Central memory CD4-positive, alpha-beta T cell (primary cell): ENCODE data around the gene KLHL35.
A peak's percentile ranks its signal among the peaks of the same experiment; 100 is the strongest.

Experiments
- DNase-seq: peaks from one replicate; pipeline ENCODE4 v3.0.0; 2022

Gene KLHL35

DNA sequence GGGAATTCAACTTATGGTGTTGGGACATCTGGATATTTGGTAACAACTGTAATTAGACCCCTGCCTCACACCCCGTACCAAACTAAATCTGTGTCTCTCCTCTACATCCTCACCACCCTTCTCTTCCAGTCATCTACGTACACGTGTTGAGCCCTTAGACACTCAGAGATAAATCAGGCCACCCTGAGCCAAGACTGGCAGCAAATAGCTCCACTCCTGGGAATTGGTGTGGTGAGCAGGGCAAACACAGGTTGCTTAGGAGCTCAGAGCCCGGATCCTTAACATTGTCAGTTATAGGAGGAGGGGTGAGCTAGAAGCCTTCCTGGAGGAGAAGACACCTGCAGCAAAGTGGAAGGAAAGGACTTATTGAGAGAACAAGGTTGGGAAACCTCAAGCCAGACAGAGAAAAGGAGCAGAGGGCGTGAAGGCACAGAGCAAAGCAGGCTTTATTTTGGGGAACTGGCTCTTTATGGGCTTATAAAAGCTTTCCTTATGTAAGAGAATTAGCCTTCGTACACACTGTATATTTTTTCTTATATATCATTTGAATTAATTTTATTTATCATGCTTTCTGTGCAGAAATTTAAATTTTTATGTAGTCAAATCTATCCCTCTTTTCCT, 36.9 kb upstream of the KLHL35 start:
- DNase-seq = no peak

DNA sequence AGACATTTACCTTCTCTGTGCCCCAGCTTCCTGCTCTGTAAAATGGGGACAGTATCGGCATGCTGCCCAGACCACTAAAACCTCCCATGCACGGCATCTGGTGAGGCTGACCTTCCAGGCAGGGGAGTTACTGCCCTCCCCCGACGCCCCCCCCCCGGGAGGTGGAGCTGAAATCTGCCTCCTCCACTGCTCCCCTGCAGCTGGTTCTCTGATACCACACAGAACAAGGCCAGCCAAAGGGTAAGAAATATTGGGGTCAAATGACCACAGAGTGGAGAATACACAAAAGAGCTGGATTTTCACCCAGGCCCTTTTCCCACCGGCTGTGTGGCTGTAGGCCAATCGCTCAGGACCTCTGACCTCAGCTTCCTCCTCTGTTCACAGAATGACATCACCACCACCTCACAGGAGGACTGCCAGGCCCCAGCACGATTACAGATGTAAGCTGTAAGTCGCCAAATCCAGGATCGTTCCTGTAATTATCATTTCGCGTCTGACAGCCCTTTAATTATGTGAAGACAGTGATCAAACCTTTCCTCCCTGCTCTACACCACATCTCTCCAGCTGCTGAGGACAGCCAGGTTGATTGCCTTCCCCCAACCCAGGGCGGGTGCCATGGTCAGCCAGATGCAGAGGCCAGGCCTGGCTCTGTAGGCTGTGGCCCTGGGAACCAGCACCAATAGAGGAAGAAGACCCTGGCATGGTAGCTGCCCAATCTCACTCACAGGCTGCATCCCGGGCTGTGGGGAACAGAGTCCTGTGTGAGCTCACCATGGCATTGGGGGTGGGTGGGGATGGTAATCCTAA, 35.7 kb upstream of the KLHL35 start:
- no peak for DNase-seq

- no peak for DNase-seq
Observed at GRCh38 chr11:75467881-75468280, 34.9 kb upstream of the KLHL35 start.

DNA sequence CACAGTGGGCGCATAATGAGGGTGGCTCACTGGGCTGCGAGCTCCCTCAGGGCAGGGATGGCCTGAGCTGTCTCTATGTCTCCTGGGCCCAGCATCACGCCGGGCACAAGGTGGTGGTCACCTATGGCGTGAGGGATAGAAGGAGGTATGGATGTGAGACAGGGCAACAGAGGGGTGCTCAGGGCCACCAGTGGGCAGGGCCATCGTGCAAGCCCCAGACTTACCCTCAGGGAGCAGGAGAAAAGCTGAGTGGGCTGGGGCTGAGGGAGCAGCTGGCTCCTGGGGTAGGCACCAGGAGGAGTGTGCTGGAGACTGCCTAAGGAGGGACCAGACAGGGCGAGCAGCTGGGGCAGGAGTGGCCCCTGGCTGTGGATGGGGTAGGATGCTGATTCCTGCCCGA, 34.3 kb upstream of the KLHL35 start:
- DNase-seq = no peak

GRCh38 chr11:75465701-75466531, 32.9 kb upstream of the KLHL35 start:
- no peak for DNase-seq

DNA sequence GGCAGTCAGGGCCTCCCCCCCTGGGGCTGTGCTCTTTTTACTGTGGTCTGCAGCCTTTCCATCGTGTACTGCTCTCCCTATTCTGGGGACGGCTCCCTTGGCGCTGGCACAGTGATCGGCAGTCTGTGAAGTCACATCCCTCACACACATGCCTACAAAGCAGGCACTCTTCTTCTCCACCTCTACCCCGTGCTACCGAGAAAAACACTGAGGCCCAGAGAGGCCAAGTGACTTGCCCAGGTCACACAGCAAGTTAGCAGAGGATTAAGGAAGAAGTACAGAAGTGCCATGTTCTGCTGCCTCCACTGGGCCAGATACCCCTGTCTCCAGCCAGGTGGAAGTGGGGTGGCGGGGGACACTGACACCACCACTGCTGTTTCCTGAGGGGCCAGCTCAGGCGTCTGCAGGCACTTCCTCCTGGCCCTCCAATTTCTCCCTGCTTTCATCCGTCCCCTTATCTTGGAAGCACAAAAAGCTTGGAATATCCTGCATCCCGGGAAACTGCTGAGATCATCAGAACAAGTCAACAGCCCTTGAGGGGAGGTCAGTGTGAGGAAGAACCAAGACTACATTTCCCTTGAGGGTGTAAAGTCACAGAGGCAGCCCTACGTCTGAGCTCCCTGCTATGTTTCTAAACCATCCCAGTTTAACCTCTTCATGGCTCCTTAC, 30.2 kb upstream of the KLHL35 start:
- DNase-seq = no peak

DNA sequence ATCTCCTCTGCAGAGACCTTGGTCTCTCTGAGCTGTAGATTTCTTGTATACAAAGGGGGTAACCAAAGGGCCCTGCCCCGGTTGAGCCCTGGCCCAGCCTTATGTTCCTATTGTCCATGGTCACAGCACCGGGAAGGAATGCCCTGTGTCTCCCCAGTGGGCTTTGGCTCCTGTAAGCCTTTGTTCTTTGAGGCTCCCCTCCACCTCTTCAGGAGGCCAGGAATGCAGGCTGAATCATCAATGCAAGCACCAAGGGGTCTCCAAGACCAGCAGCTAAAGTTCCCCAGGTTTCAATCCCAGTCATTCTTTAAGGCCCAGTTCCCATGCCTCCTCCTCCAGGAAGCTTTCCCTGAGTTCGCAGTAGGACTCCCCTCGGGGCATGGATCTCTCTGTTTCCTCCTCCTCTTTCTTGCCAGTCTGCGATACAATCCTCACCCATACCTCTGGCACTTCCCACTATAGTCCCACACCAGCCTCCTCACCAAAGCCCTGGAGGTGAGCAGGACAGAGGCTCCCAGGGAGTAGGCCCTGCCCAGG, 29.2 kb upstream of the KLHL35 start:
- DNase-seq = no peak

- DNase-seq = no peak
Observed at GRCh38 chr11:75461151-75461550, 28.1 kb upstream of the KLHL35 start.

GRCh38 chr11:75456596-75457183, 23.7 kb upstream of the KLHL35 start:
- DNase-seq = no peak

DNA sequence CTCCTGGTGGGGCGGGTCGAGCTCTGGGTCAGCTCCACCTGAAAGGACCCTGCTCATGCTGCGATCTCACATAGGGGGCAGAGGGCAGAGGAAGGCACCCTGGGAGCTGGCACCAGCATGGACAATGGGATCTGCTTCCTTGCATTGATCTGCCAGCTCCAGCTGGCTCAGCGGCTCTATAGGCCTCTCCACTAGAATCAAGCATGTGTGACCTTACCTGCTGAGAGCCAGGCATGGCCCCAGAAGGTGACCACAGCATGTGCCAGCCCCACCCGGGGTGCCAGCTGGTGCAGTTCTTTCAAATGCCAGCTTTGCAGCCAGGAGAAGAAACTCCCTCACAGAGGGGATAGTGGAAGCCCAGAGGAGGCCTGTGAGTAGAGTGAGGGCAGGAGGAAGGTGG, 22.0 kb upstream of the KLHL35 start:
- DNase-seq = no peak

DNA sequence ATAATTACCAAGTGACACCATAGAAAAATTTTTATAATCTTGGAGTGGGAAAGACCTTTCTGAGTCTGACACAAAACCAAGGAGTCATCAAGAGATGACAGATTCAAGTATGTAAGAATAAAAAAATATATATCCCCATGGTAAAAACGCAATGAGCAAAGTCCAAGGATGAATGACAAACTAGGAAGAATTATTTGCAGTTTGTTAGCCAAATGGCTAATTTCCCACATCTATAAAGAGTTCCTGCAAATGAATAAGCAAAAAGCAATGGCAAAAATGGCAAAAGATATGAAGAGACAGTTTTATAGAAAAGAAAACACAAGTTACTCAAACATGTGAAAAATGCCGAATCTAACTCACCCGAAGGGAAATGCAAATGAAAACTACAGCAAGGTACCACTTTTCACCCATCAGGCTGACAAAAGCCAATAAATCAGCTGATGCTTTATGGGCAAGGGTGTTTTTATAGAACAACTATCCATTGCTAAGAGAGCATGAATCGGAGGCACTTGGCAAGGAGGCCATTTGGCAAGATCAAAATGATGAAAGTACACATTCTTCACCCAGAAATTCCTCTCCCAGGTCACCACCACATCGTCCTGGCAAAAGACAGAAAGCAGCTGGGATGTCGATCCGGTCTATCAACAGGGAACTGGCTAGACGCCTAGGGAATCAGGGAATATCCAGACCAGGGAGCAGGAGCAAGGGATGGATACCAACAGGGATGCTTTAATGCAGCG, 21.1 kb upstream of the KLHL35 start:
- DNase-seq = no peak

GRCh38 chr11:75450826-75451821, 18.1 kb upstream of the KLHL35 start:
- DNase-seq = no peak

DNA sequence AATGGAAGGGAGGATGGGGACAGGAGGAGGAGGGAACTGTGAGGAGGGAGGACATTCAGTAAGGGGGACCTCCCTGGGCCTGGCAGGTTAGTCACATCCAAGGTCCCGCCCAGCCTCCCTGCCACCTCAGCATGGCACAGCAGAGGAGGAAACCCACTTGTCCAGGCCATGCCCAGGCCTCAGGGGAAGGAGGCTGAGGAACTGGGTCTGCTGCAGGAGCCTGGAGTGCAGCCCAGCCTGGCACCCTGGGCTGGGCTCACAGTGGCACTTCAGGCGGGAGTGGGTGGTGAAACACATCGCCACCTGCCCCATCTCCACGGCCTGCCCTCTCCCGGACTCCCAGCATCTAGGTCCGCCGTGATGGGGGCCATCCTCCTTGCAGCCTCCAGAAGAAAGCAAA, 17.2 kb upstream of the KLHL35 start:
- no peak for DNase-seq

GRCh38 chr11:75449776-75450175, 16.8 kb upstream of the KLHL35 start:
- no peak for DNase-seq

DNA sequence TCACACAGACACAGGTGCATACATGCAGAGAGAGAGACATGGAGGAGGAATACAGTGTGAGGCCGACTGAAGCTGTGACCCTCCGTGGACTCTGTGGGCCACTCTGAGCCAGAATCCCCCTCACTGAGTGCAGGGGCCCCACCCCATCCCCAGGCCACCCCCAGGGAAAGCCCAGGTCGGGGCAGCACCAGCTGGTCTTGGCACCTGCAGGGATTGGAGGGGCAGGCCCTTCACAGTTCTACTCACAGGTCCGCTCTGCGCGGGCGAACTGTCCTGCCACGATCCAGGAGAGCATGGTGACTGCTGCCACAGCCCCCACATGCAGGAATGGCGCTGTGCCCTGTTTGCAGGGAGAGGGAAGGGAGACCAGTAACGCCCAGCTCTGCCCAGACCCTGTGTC, 16.3 kb upstream of the KLHL35 start:
- DNase-seq = no peak

DNA sequence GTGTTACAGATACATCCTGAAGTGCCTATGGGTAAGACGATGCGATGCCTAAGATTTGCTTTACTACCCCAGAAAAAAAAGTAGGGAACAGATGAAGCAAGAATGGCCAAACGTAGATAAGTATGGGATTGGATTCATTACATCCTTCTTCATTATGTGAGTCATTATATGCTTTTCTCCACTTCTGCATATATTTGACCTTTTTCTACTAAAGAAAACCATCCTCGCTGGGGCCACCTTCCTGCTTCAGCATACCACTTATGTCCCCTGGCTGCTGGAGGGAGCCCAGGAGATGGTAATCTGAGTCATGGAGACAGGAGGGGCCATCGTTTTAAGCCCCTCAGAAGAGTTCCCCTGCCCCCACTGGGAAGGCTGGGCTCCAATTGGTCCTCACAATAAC, 14.4 kb upstream of the KLHL35 start:
- no peak for DNase-seq

DNA sequence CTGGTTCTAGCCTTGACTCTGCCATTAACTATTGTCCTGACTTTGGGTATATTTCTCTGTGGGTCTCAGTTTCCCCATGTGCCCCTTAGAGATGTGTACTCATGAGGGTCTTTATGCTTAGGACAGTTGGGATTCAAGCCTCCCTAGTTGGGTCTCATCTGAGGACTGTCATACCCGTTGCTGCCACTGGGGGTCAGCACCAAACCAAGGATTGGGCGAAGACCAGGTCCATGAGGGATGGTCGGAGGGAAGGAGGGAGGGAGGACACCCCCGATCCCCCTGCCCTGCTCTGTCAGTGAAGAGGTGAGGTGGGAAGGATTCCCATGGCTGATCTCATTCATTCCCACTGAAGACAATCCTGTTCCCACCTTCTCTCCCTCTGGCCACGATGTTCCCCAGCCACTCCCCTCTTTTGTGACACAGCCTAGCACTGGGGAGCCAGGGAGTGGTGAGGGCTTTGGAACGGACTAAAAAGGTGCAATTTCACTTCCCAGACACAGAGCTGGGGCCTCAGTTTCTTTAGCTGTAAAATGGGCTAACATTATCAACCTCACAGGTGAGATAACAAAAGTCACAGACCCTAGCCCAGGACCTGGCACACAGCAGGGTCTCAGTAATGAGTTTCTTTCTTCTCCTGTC, 12.4 kb upstream of the KLHL35 start:
- DNase-seq = peak; percentile 59

DNA sequence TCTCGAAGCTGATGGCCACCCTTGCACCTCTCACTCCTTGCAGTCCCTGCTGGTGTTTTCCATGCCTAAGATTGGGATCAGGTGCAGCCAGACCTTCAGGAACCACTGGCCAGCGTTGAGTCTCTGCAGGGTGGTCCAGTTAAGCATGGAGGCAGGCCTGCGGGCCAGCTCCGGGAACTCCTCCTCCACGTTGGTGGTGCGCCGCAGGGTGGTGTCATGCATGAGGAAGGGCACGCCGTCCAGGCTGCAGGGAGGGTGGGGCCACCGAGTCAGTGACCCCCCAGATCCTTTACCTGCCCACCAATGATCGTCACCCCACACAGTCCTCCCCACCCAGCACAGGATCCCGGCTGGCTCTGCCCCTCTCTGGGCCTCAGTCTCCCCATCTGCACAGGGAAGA, 10.0 kb upstream of the KLHL35 start:
- no peak for DNase-seq

DNA sequence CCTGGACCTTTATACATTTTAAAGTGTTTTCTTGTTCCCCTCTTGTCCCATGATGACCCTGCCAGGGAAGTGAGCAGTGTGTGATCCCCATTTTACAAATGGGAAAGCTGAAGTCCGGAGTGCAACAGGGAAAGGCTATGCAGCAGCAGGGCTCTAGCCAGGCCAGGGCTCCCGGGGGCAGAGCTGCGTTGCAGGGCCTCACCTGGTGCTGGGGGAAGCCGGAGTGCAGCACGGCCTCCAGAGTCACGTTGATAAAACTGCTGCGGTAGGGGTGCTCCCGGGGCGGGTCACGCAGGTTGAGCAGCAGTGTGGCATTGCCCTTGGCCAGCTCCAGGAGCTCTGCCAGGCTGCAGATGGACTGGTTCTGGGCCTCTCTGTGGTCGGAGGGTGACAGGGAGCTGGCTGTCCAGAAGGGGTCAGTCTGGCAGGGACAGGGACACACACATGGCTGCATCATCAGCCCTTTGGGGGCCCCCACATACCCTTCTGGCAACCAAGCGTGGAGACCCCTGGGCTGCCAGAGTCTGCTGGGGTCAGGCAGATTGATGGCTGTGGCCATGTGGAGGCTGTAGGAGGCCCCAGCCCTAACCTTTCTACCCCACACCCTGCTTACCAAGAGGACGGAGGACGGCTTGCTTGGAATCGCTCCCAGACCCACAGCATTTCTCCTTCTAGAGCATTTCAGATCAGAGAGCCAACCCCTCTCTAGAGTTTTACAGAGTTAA, 9.3 kb upstream of the KLHL35 start:
- DNase-seq = no peak
